Endometrium (tissue), 2 donors: ENCODE results near the gene RBFOX1.

ENCODE experiments used
- FAIRE-seq: peaks from 2 replicates; lab custom pipeline; 2012; peaks lifted over from hg19 to GRCh38; lab: Jason Lieb, UNC
- donor health status: control.
- donor health status: control.

The RBFOX1 gene

DNA sequence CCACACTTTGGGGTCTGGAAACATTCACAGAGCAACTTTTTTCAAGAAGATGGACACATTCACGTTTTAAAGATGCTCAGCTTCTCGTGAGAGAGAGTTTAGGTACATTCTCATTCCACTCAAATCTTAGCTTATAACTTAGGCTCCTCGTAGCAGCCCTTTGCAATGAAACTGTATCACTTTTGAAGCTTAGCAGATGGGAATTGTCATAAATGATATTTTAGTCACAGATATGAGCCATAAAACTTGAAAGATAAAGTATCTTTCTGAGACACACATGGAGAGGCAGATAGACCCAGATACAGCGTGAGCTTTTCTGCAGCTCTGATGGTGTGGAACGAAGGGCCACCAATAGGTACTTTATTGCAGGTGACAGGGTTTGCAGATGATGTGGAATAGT, 41.1 kb downstream of the RBFOX1 start:
- FAIRE-seq = no peak

GRCh38 chr16:7374614-7375174, 42.0 kb downstream of the RBFOX1 start:
- no peak for FAIRE-seq

- FAIRE-seq = no peak
Observed at GRCh38 chr16:7376227-7376626, 43.6 kb downstream of the RBFOX1 start.

DNA sequence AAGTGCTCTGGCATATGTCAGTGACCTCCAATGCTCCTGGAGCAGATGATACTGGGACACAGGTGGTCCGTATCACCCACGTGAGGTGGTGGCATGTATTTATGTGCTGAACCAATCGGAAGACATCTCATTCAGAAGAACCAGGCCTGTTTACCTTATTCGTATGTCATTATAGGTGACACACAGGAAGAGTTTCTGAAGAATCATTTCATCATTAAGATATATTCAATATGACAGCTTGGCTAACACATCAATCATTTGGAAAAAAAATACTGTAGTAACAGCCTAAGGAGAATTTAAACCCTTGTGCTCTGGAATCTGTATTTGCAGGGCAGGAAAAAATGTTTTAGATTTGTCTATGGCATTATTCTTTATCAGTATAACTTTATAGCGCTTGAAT, 44.6 kb downstream of the RBFOX1 start:
- FAIRE-seq = no peak

DNA sequence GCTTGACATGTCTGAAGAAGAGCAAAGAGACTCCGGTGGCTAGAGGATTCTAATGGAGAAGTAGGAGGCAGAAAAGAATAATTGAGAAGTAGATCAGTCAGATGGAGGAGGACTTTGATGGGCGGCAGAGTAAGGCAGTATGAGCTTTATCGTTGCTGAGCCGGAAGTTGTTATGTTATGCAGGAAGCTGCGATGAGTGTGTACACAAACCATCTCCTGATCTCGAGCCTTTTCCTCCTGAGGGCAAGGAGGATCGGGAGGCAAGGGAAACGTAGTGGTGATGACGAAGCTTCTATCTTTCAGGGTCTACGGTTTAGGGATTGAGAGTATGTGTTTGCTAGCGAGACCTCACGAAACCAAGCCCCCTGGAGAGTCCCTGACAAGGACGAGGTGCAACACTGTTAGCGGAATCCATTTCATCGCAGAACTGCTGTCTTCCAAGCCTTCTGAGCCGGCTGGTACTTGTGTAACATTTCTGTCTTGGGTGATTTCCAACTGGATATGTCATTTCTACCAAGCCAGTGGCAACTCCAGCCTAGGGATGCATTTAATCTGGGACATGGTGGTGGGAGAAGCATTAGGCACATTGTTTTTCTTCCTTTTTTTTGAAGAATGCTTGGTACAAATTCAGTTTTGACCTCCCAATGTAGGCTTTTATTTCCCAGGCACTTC, 45.5 kb downstream of the RBFOX1 start:
- FAIRE-seq = no peak

- no peak for FAIRE-seq
Observed at GRCh38 chr16:7380441-7380840, 47.8 kb downstream of the RBFOX1 start.

- FAIRE-seq = no peak
Observed at GRCh38 chr16:7380911-7381310, 48.3 kb downstream of the RBFOX1 start.

- no peak for FAIRE-seq
Observed at GRCh38 chr16:7381671-7382070, 49.0 kb downstream of the RBFOX1 start.

DNA sequence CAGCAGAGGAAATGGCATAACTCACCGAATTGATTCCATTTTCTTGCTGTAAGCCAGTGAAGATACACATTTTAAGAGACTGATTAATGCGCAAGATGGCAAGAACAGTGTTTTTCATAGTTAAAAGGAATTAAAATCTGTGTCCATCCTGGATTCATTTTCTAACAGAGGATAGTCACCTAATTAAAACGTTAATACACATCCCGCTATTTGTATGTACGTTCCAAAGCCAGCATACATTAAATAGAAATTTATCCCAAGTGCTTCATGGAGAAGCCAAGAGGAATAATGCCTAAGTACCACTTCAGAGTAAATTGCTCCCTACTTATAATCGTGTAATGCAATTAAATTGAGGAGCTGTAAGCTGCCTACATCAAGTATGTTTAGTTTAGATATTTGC, 49.9 kb downstream of the RBFOX1 start:
- no peak for FAIRE-seq

DNA sequence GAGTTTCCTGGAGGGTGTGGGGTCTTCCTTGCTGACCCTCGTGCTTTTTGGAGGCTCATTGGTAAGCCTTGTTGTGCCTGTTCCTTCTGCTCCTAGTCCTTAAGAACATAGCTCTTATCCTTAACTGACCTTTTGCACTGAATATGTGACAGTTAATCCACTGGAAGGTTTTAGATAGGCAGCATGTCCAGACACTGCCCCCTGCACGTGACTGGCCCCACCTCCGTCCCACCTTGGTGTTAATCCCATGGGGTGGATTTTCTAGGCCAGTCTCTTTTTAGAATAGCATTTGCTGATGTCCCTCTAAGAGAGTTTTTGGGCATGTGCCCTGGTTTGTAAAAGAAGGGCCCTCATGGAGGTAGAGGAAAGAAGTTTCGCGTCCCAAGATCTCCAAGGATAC, 58.3 kb downstream of the RBFOX1 start:
- no peak for FAIRE-seq

DNA sequence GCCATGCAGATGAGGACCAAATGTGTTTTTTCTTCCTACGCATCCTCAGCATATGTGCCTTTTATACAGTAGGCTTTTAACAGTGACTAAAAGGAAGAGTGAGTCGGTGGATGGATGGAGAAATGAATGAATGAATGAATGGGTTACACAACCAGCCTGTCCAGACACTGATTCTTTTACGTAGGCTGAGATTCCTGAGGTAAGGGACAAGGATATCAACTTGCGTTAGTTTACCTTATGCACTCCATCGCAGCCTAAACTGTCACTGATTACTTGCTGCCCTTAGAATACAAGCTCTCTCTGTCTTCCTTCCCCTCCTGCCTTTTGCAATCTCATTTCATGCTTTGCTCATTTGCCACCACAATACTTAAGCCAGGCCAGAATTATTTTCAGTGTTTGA, 59.0 kb downstream of the RBFOX1 start:
- no peak for FAIRE-seq

DNA sequence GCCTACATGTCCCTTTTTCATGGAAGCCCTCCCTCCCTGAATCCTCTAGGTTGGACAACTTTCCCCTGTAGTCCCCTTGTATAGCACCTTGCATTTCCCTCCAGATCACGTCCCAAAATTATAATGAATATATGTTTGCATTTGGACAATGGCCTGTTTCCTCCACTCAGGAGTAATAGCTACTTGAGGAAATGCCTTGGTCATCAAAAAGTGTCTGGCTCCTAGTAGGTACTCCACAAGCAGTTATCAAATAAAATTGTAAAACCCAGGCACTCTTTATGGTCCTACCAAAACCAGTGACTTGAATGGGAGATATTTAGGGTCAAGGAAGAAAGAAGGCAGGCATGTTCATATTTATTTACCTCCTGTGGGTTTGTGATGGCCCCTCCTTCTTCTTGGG, 59.6 kb downstream of the RBFOX1 start:
- no peak for FAIRE-seq

DNA sequence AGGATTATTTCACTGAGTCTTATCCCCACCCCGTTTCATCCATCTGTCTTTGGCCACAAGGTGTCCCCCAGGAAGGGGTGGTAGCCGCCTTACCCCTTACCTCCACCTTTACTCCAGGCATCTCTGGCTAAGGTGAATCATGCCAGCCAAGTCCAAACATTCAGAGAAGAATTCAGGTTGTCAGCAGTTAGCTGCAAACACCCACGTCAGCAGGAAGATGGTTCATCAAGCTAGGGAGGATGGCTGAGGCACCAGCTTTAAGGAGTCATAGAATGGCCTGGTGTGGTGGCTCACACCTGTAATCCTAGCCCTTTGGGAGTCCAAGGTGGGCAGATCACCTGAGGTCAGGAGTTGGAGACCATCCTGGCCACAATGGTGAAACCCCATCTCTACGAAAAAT, 61.0 kb downstream of the RBFOX1 start:
- no peak for FAIRE-seq

DNA sequence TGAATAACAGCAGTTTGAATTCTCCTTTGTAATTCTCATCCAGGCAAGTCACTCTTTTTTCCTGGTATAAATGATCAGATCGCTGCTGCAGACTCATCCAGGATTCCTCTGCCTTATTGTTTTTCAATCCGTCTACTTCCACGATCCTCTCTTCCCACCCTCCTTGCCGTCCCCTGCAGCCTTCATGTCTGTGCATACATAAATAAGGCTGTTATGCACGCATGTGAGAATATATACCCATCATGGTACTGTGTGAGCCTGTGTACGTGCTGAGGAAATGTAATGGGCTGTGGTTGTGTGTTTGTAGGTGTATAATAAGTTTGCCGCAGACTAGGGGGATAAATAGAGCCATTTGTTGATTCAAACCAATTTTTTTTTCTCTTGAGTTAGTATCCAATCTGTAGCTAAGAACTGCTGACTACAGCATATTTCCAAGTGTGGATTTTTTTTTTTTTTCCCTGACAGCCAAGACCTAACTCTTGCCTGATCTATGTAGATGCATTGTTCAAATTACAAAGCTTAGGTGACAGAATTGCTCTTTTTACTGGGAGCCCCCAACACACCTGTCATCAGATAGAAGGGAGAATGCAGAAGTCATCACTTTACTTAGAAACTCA, 62.2 kb downstream of the RBFOX1 start:
- no peak for FAIRE-seq

DNA sequence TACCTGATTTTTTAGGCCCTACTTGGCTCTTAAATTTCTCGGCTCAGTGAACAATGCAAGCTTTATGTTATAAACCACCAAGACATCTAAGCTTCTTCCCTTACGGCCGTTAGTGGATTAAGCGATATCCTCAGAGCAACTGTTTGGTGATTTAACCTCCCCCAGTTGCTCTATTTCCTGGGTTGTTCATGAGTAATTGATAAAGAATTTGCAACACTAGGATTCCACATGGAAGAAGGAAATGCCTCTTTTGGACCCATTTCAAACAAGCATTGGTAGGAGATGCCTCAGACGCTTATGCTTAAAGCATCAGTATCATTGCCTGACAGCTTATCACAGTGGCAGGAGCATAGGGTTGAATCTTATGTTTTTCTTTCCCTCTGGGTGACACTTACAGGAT, 65.3 kb downstream of the RBFOX1 start:
- FAIRE-seq = no peak

GRCh38 chr16:7398536-7398935, 65.9 kb downstream of the RBFOX1 start:
- FAIRE-seq = no peak

- FAIRE-seq = no peak
Observed at GRCh38 chr16:7399296-7399695, 66.7 kb downstream of the RBFOX1 start.

DNA sequence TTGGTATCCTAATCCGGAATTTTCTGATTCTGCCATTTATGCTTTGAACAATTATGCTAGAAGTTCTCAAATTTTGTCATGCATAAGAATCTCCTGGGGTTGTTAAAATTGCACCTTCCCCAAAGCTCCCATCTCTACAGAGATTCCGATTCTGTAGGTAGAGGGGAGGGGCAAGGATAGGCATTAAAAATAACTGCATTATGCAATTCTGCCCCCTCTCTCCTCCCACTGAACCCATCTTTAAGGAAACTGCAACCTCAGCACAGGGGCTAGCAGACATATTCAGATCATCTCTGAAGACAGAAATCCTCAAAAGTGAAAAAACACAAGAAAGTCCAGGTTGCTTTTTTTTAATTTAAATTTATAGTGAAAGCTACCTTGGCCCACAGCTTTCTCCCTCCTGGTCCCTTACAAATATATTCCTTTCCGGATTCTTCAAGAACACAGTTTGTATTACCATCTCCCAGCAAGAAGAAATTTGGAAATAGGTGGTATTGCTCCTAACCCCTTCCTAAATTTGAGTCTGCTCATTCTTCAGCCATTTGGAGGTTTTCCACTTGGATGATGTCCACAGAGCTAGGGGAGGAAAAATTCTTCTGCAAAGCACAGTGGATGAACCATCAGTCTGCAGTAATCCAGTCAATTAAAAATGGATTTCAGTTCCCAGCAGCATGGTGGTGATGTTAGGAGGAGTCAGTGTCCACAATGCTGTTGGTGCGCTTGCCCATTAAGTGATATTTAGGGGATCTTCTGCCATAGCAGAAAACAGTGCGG, 67.7 kb downstream of the RBFOX1 start:
- FAIRE-seq = no peak

- FAIRE-seq = no peak
Observed at GRCh38 chr16:7404217-7404616, 71.6 kb downstream of the RBFOX1 start.

DNA sequence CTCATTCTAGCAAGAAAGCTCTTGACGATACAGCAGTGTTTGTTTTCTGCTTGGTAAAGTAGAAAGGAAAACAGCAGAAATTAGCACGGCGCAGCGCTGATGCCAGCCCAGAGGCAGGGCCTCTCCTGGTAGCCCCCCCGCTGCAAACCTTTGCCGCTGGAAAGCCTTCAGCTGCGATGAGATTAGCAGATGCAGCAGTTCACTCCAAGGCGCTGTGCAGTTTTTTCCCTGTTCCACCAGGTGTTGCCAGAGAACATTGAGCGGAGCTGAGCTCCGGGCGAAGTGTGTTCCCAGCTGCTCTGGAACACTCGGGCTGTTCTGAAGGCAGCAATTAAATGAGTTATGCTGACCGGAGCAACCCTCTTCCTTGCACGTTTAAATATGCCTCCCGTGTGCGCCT, 72.5 kb downstream of the RBFOX1 start:
- no peak for FAIRE-seq

- FAIRE-seq = no peak
Observed at GRCh38 chr16:7408700-7409365, 76.2 kb downstream of the RBFOX1 start.

DNA sequence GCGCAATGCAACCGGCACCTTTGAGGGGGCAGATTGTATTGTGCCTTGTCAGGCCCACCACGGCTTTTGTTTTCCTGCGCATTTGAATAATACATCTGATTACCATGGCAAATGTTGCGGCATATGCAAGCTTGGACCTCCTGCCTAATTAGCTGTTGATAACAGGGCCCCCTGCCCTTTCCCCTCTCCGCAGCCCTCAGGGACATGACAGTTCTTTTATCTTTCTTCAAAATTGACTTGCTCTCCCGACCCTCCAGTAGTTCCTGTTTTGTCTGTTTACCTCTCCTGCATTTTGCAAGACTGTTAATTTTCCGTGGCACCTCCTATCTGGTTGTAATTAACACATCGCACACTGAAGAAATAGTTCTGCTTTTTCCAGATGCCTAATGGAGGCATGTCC, 86.8 kb downstream of the RBFOX1 start:
- FAIRE-seq = no peak

- FAIRE-seq = no peak
Observed at GRCh38 chr16:7420079-7420478, 87.4 kb downstream of the RBFOX1 start.
